GM20000 (cell line): Measurements from ENCODE around the gene PHLPP1.

Experiments
- DNase-seq: peaks from one replicate; pipeline ENCODE4 v3.0.0; 2012; ENCODE audit warnings: low spot score
- TF ChIP-seq, protein P1 (sequence below): IDR thresholded peaks from 2 replicates; pipeline ENCODE4 v1.5.1; 2012; ENCODE audit warnings: mild to moderate bottlenecking, control low read depth; ENCODE audit errors: extremely low read depth, missing control alignments

PHLPP1 gene

DNA sequence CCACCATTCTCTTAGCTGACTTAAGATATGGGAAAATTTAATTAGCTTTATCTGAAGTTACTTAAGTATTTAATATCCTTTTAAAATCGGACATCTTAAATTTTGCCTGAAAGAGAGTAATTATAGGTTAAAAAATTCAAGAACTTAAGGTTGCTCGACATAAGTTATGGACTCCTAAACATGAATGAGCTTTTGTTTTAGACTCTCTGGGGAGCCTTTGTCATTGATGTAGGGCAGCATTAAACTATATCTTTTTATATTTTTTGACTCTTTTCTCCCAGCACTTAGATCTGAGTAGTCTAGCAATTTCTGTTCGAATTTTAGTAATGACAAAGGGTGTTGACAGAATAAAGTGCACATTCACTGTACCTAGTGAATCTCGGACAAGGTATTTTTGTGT lies 4.7 kb downstream of the PHLPP1 start:
- TF ChIP-seq, protein P1, sequence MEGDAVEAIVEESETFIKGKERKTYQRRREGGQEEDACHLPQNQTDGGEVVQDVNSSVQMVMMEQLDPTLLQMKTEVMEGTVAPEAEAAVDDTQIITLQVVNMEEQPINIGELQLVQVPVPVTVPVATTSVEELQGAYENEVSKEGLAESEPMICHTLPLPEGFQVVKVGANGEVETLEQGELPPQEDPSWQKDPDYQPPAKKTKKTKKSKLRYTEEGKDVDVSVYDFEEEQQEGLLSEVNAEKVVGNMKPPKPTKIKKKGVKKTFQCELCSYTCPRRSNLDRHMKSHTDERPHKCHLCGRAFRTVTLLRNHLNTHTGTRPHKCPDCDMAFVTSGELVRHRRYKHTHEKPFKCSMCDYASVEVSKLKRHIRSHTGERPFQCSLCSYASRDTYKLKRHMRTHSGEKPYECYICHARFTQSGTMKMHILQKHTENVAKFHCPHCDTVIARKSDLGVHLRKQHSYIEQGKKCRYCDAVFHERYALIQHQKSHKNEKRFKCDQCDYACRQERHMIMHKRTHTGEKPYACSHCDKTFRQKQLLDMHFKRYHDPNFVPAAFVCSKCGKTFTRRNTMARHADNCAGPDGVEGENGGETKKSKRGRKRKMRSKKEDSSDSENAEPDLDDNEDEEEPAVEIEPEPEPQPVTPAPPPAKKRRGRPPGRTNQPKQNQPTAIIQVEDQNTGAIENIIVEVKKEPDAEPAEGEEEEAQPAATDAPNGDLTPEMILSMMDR = no peak
- DNase-seq = no peak

DNA sequence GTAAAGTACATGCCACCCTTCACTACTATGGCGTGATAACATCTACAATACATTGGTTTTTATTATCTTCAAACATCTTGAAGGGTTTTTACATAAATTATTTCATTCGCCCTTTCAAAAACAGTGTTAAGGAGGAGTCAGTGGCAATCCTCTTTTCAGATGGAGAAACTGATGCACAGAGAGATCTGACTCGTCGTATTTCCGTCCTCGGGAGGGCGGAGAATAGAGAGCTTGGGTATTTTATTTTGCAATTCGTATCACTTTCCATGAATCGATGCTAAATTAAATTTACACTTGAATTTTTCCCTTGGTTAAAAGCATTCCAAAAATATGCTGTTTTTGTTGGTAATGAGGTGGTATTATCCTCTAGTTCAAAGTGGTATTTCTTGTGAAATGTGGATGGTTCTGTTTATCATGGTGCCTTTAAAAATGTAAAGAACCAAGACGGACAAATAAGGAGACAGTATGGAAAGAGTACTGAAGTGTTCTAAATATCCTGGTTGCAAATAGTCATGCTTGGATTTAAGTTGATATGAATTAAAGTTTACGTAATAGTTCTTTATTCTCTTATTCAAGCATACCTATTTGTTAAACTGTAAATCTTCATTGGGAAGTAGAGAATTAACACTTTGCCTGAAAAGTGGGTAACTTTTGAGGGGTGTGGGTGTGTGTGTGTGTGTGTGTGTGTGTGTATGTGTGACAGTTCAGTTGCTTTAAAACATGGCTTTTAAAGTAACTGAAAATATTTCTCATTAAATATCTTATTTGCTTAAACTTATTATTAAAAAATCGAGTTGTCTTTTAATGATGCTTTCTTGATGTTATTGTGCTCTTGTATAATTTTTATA lies 5.6 kb downstream of the PHLPP1 start:
- TF ChIP-seq, protein P1 = no peak
- no peak for DNase-seq

DNA sequence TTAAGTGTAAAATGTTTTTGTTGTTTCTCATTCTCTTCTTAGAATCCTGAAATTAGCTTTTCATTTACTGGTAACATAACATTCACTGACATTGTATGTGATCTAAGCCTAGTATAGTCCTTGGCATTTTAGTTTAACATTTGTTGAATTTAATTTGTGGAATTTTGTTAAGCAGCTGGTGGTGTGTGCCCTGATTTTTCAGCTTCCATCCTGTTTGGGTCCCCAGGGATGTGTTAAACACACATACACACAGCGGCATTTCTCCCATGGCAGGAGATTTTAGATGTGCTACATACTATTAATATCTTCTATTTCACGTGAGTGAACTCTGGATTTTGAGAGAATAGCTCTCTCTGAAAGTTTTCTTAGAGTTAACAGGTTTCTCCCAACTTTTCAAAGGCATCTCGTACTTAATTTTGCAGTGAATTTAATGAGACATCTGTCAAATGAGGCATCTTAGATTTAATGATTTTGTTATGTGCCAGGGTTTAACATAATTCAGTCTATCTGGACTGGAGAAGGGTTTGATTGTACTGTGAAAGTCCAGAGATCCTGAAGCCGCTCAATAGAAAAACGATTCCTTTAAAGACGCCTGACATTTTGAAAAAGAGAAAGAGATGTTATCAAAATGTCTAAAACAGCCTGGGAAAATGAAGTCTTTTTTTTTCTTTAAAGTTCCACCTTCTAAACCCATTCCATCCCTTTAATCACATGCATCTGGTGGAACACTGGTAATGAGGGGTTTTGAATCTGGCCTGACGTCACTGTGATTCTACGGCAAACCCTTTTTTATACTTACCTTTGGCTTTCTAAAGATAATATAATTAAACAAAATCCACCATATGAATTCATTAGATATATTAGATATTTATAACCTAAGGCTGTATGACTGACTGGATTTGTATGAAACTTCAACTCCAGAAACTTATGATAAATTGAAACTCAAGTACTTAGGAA lies 6.8 kb downstream of the PHLPP1 start:
- TF ChIP-seq, protein P1 = no peak
- DNase-seq = no peak

DNA sequence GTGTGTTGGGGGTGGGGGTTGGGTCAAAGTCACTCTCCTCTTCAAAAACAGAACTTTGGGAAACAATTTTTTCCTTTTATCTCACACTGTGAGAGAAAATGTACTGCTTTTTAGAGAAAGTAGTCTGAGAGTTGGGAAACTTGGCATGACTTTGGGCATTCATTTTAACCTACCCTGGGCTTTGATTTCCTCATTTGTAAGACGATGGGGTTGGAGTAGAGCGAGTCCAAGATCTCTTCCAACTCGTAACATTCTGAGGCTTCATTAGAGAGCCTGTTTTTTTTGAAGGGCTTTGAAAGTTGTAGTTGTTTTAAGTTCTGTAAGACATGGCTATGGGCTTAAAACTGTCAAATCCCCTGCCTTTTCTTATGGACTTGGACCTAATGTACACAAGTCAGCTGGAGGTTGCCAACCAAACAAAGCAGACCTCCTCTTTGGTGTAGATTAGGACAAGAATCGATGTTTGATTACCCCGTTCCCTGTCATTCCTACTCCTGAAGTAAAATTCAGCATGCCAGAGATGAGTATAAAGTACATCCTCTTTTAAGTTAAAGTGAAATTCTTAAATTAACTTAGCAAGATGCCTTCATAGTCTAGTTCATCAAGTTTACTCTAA lies 8.4 kb downstream of the PHLPP1 start:
- TF ChIP-seq, protein P1 = no peak
- DNase-seq = no peak

DNA sequence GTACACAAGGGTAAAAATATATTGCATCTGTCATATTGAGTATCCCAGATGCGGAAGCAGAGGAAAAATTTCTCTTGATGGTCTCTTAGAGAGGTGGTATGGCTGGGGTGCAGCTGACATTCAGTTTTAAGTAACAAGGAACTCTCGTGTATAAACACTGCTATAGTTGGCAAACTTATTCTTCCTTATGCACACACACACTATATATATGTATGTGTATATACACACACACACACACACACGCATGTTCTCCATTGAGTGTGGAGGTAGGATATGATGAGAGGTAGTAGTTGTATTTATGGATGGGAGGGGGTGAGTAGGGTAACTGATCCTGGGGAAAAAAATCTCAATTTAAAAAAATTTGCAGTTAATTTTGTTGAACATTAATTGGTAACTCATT lies 10.6 kb downstream of the PHLPP1 start:
- DNase-seq = no peak
- TF ChIP-seq, protein P1 = no peak

DNA sequence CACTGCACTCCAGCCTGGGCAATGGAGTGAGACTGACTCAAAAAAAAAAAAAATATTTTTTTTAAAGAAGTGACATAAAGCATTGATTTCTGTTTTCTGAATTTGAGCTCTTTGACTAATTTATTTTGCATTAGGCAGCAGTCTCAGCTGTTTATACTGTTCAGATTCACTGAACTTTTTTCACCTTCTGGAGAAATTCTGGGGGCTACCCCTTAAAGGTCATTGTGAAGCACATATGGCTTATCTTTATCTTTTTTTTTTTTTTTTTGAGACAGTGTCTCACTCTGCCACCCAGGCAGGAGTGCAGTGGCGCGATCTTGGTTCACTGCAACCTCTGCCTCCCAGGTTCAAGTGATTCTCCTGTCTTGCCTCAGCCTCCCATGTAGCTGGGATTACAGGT lies 12.9 kb downstream of the PHLPP1 start:
- TF ChIP-seq, protein P1 = no peak
- no peak for DNase-seq
